ENCODE measurements around the gene SYTL3.
"Not testable (repeated sequence)": the region's sequence is repeated elsewhere in the genome, so short reads cannot be mapped to it uniquely, and the experiment has no call there.

SYTL3 gene

GRCh38 chr6:158668707-158669103, 18.9 kb downstream of the SYTL3 start:
- no peak for TF ChIP-seq CTCF (IDR thresholded peaks at IDR 0.05; ENCODE audit: borderline replicate concordance, insufficient read depth, low read depth, low read length)

GRCh38 chr6:158669145-158670035, 19.5 kb downstream of the SYTL3 start:
- TF ChIP-seq CTCF (IDR thresholded peaks at IDR 0.05; ENCODE audit: borderline replicate concordance, insufficient read depth, low read depth, low read length), result no peak

More at GRCh38 chr6:158668707-158669103, 18.9 kb downstream of the SYTL3 start:
- H3K4me3 ChIP-seq (ENCODE audit: low read depth, low read length), result no peak overlapping the region

GRCh38 chr6:158672119-158672518, 22.3 kb downstream of the SYTL3 start:
- not testable (repeated sequence) for H3K4me3 ChIP-seq (ENCODE audit: low read depth, low read length)

More at GRCh38 chr6:158669145-158670035, 19.5 kb downstream of the SYTL3 start:
- no peak overlapping the region for H3K4me3 ChIP-seq (ENCODE audit: low read depth, low read length)

GRCh38 chr6:158672726-158673125, 22.9 kb downstream of the SYTL3 start:
- no peak for TF ChIP-seq CTCF (IDR thresholded peaks at IDR 0.05; ENCODE audit: borderline replicate concordance, insufficient read depth, low read depth, low read length)
- H3K4me3 ChIP-seq (ENCODE audit: low read depth, low read length), result no peak overlapping the region

- TF ChIP-seq CTCF (IDR thresholded peaks at IDR 0.05; ENCODE audit: borderline replicate concordance, insufficient read depth, low read depth, low read length), result no peak
- H3K4me3 ChIP-seq (ENCODE audit: low read depth, low read length), result no peak overlapping the region
Observed at GRCh38 chr6:158674342-158675131, 24.7 kb downstream of the SYTL3 start.

- H3K4me3 ChIP-seq (ENCODE audit: low read depth, low read length), result not testable (repeated sequence)
Observed at GRCh38 chr6:158677094-158677493, 27.2 kb downstream of the SYTL3 start.

GRCh38 chr6:158677906-158678578, 28.2 kb downstream of the SYTL3 start:
- no peak for TF ChIP-seq CTCF (IDR thresholded peaks at IDR 0.05; ENCODE audit: borderline replicate concordance, insufficient read depth, low read depth, low read length)
- no peak overlapping the region for H3K4me3 ChIP-seq (ENCODE audit: low read depth, low read length)

Measured in GM12875 (cell line).